BJ (cell line): ENCODE results near the gene UCN3. TPM values are rescaled to one million over a fixed set of nuclear protein-coding genes. Genes with fewer than 3 reads are reported as not detected.

ENCODE experiments used
- CTCF ChIA-PET: fragments of 350-600 bp; formaldehyde crosslinking; extraction: SDS; loops from one replicate; lab custom pipeline; 2021; ENCODE audit warnings: antibody characterized with exemption, inconsistent platforms; lab: Yijun Ruan, JAX
- POLR2A ChIA-PET: fragments of 300-600 bp; sonication (Branson Sonifier 250); formaldehyde crosslinking; extraction: SDS; loops from one replicate; lab custom pipeline; 2021; ENCODE audit warnings: antibody characterized with exemption; lab: Charles Lee
- DNase-seq: peaks from one replicate; pipeline ENCODE4 v3.0.0-alpha.2; 2011; ENCODE audit warnings: low read depth
- H3K27me3 ChIP-seq: 2 replicates; pipeline ENCODE4 v1.6.0; 2011; ENCODE audit warnings: low read length; ENCODE audit not compliant: control insufficient read depth, insufficient read depth
- H3K36me3 ChIP-seq: 2 replicates; pipeline ENCODE4 v1.5.1; 2011; ENCODE audit warnings: low read length; ENCODE audit not compliant: control insufficient read depth, insufficient read depth
- H3K4me3 ChIP-seq: 2 replicates; pipeline ENCODE4 v1.5.1; 2011; ENCODE audit warnings: low read depth, mild to moderate bottlenecking, control low read depth, low read length
- CTCF ChIP-seq: IDR thresholded peaks from 2 replicates; pipeline ENCODE4 v1.5.1; 2011; ENCODE audit warnings: low read depth, mild to moderate bottlenecking, control low read depth, inconsistent platforms, low read length, moderate library complexity; ENCODE audit not compliant: insufficient read depth
- polyA plus RNA-seq: library from polyadenylated mRNA; depleted of rRNA; stranded (reverse); fragments of >200 nt; gene quantifications from 2 replicates; pipeline ENCODE4 v1.2.3, GENCODE V29; 2011

Gene UCN3
- polyA plus RNA-seq, 1 experiment: not detected

- peak overlapping the region; percentile 98 for H3K4me3 ChIP-seq
- no peaks in the 10 kb centered on the region for H3K36me3 ChIP-seq
- TF ChIP-seq CTCF: no peak
- ChIA-PET POLR2A (no interaction called here), CTCF (interaction anchor here (1.4 kb wide), 1 partner anchor 27 kb away, joined by 3 read pairs; no protein-coding TSS in a partner anchor)
- no peak for DNase-seq
- H3K27me3 ChIP-seq: no peaks in the 10 kb centered on the region
These were observed 48.5 kb downstream of the UCN3 start for GRCh38 chr10:5413012-5413938.

- TF ChIP-seq CTCF: no peak
- H3K36me3 ChIP-seq: no peaks in the 10 kb centered on the region
- no peak overlapping the region for H3K4me3 ChIP-seq
- H3K27me3 ChIP-seq: no peaks in the 10 kb centered on the region
- DNase-seq: no peak
- POLR2A ChIA-PET: no interaction called here
- CTCF ChIA-PET: interaction anchor here (1.0 to 1.3 kb wide), 3 partner anchors 17 to 206 kb away, joined by 3 read pairs; no protein-coding TSS in a partner anchor
These were observed 52.2 kb downstream of the UCN3 start for GRCh38 chr10:5416981-5417380.

DNA sequence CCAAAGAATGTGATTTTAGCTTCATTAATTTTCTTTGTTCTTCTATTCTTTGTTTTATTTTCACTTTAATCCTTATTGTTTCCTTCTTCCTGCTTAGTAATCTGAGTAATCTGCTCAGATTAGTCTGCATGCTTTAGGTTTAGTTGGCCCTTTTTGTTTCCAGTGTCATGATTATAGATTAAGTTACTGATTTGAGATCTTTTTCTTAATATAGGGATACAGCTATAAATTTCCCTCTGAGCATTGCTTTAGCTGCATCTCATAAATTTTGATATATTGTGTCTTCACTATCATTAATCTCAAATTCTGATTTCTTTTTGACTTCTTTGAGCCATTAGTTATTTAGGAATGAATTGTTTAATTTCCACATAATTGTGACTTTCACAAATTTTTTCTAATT lies 53.8 kb downstream of the UCN3 start:
- no peak for DNase-seq
- Histone ChIP-seq H3K4me3 (no peak overlapping the region), H3K36me3 (no peaks in the 10 kb centered on the region), H3K27me3 (no peaks in the 10 kb centered on the region)
- TF ChIP-seq CTCF: no peak
- ChIA-PET POLR2A (no interaction called here), CTCF (interaction anchor here (0.9 to 1.2 kb wide), 3 partner anchors 16 to 205 kb away, joined by 3 read pairs; no protein-coding TSS in a partner anchor)

GRCh38 chr10:5419466-5420094 lies 54.8 kb downstream of the UCN3 start:
- no peak for DNase-seq

More at GRCh38 chr10:5419466-5420094, 54.8 kb downstream of the UCN3 start:
- no peak overlapping the region for H3K4me3 ChIP-seq
- ChIA-PET POLR2A (no interaction called here), CTCF (interaction anchor here (0.6 to 1.2 kb wide), 4 partner anchors 14 to 204 kb away, joined by 3 to 4 read pairs (median 3); no protein-coding TSS in a partner anchor)
- TF ChIP-seq CTCF: no peak
- no peaks in the 10 kb centered on the region for H3K27me3 ChIP-seq
- no peaks in the 10 kb centered on the region for H3K36me3 ChIP-seq
